ENCODE results near the gene CELF3.

CELF3 gene

GRCh38 chr1:151760597-151761385 lies 44.2 kb upstream of the CELF3 start:
- Histone ChIP-seq H4K20me1 (ENCODE audit: insufficient read depth, low read length) (no peaks in the 10 kb centered on the region), H3K79me2 (ENCODE audit: insufficient read depth, low read length) (peaks cover 27% of the 10 kb centered on the region), H3K4me3 (ENCODE audit: low read depth in 1 of 2, low read length in 2 of 2) (no peak overlapping the region), H3K27me3 (ENCODE audit: insufficient read depth, low read length, poor library complexity) (no peaks in the 10 kb centered on the region), H3K9ac (ENCODE audit: low read depth, low read length) (no peak overlapping the region), H3K27ac (ENCODE audit: low read length) (no peak overlapping the region), H3K9me3 (ENCODE audit: insufficient read depth, low read length, severe bottlenecking) (no peaks in the 10 kb centered on the region), H3K36me3 (ENCODE audit: insufficient read depth, low read length) (peaks cover 51% of the 10 kb centered on the region), H3K4me2 (ENCODE audit: insufficient read depth, low read length) (no peak overlapping the region), H3K4me1 (ENCODE audit: insufficient read depth, low read length) (peaks cover 26% of the 10 kb centered on the region), H2AFZ (ENCODE audit: low read depth, low read length) (no peak overlapping the region)
- no peak for DNase-seq
- TF ChIP-seq CTCF (IDR thresholded peaks at IDR 0.05; ENCODE audit: borderline replicate concordance, extremely low read depth, low read length, poor library complexity, severe bottlenecking) (no peak), EZH2 (IDR thresholded peaks at IDR 0.05; ENCODE audit: borderline replicate concordance, low read depth, low read length, severe bottlenecking) (no peak)
- no peak for ATAC-seq (ENCODE audit: insufficient read depth, low read depth)

GRCh38 chr1:151759241-151759640 lies 42.6 kb upstream of the CELF3 start:
- H3K36me3 ChIP-seq (ENCODE audit: insufficient read depth, low read length), result peaks cover 51% of the 10 kb centered on the region
- H3K4me3 ChIP-seq (ENCODE audit: low read depth in 1 of 2, low read length in 2 of 2), result no peak overlapping the region
- H3K79me2 ChIP-seq (ENCODE audit: insufficient read depth, low read length), result peaks cover 27% of the 10 kb centered on the region
- ATAC-seq (ENCODE audit: insufficient read depth, low read depth), result no peak
- no peak overlapping the region for H2AFZ ChIP-seq (ENCODE audit: low read depth, low read length)
- no peak overlapping the region for H3K9ac ChIP-seq (ENCODE audit: low read depth, low read length)
- DNase-seq, result no peak
- H3K9me3 ChIP-seq (ENCODE audit: insufficient read depth, low read length, severe bottlenecking), result no peaks in the 10 kb centered on the region
- no peaks in the 10 kb centered on the region for H4K20me1 ChIP-seq (ENCODE audit: insufficient read depth, low read length)
- no peak overlapping the region for H3K4me2 ChIP-seq (ENCODE audit: insufficient read depth, low read length)
- peaks cover 21% of the 10 kb centered on the region for H3K4me1 ChIP-seq (ENCODE audit: insufficient read depth, low read length)
- H3K27ac ChIP-seq (ENCODE audit: low read length), result no peak overlapping the region
- no peak for TF ChIP-seq EZH2 (IDR thresholded peaks at IDR 0.05; ENCODE audit: borderline replicate concordance, low read depth, low read length, severe bottlenecking)
- no peak for TF ChIP-seq CTCF (IDR thresholded peaks at IDR 0.05; ENCODE audit: borderline replicate concordance, extremely low read depth, low read length, poor library complexity, severe bottlenecking)
- no peaks in the 10 kb centered on the region for H3K27me3 ChIP-seq (ENCODE audit: insufficient read depth, low read length, poor library complexity)

GRCh38 chr1:151756291-151756690 lies 39.7 kb upstream of the CELF3 start:
- Histone ChIP-seq H2AFZ (ENCODE audit: low read depth, low read length) (no peak overlapping the region), H4K20me1 (ENCODE audit: insufficient read depth, low read length) (no peaks in the 10 kb centered on the region), H3K27ac (ENCODE audit: low read length) (no peak overlapping the region), H3K4me2 (ENCODE audit: insufficient read depth, low read length) (no peak overlapping the region), H3K27me3 (ENCODE audit: insufficient read depth, low read length, poor library complexity) (no peaks in the 10 kb centered on the region), H3K4me1 (ENCODE audit: insufficient read depth, low read length) (no peaks in the 10 kb centered on the region), H3K9me3 (ENCODE audit: insufficient read depth, low read length, severe bottlenecking) (no peaks in the 10 kb centered on the region), H3K79me2 (ENCODE audit: insufficient read depth, low read length) (no peaks in the 10 kb centered on the region), H3K36me3 (ENCODE audit: insufficient read depth, low read length) (peaks cover 40% of the 10 kb centered on the region), H3K9ac (ENCODE audit: low read depth, low read length) (no peak overlapping the region), H3K4me3 (ENCODE audit: low read depth in 1 of 2, low read length in 2 of 2) (no peak overlapping the region)
- ATAC-seq (ENCODE audit: insufficient read depth, low read depth) (no peak), DNase-seq (no peak)
- TF ChIP-seq CTCF (IDR thresholded peaks at IDR 0.05; ENCODE audit: borderline replicate concordance, extremely low read depth, low read length, poor library complexity, severe bottlenecking), result no peak
- TF ChIP-seq EZH2 (IDR thresholded peaks at IDR 0.05; ENCODE audit: borderline replicate concordance, low read depth, low read length, severe bottlenecking), result no peak
